HK-2 (cell line): ENCODE results near the gene RNF144B.
"Not testable (repeated sequence)": the region's sequence is repeated elsewhere in the genome, so short reads cannot be mapped to it uniquely, and the experiment has no call there.

Experiments
- DNase-seq: peaks from one replicate; pipeline ENCODE4 v3.0.0-alpha.2; 2018; ENCODE audit not compliant: unreplicated experiment

The RNF144B gene

DNA sequence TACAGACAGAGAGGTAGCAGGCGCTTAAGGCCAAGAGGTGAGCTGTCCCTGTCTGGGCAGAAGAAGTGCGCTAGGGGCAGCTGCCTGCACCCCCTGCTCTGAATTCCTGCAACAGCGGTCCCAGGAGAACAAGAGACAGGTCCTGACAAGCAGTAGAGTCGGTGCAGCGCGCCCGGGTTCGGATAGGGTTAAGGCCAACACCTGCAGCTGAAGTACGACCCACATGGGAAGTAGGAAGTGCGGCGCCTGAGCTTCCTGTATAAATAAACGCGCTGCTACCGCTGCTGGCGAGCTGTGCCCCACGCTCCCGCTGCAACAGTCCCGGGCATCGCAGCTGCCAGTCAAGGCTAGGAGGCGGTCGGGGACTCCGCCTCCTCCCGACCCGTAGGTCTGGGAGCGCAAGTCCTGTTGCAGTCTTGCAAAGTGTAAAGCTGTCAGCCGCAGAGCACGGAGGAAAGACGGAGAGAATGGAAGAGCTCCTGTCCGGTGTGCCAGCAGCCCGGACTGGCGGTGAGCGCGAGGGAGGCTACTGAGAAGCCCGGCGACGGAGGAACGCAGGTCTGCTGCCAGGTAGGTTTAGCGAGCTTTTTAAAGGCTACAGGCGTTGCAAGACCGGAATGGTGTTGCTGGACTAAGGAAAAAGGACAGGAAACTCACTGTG is at the start of gene RNF144B:
RNF144B (plus strand) TSS at position 290 of the 661 bp plus-strand sequence. CDS start 12,185 bp downstream, outside the sequence.
- DNase-seq, result peak; percentile 86

DNA sequence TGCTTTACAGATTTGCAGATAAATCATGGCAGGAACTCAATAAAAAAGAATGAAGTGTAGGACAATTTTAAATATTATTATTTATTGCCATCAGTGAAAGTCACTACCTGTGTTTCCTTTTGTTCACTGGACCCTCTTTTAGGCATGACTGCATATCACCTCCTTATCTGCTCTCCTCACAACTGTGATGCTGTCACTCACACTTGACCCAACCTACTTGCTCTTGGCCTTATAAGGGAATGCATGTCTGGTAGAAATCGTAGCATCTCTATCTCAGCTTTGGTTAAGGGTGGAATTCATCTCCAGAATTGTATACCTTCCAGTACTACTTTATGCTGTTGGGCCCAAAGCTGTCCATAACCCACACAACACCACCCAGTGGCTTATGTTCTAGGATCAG is 47.6 kb upstream of the RNF144B start:
- no peak for DNase-seq

DNA sequence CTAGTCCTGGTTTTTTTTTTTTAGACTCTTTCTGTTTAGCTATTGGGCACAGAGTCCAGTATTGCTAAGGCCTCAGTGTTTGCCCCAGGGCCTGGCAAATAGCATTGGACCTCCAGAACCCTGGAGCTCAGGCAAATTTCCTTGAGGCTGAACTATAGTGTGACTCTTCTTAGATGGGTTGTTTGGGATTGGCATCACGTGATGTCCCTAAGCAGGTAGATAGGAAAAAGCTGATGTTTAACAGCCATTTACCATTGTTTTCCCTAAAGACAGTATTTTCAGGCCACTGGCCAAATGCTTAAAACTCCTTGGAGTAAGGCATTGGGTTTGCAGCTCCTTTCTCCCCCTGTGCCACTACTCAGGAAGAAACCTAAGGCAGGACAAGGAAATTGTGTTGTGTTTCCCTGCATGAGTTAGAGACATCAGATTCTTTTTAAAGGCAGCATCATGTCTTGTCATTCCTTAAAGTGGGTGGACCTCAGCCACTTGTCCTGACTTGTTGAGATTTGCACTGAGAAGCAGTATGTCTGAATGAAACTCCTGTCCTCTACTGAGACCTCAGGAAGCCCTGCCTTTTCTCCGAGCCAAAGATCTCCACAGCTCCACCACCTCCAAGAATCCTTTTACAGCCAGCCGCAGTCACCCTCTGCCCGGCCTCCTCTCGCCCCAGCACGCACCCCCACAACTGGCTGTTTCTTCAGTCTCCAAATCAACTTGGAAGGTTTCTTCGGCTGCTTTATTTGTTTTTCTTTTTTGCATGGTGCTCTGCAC is 46.2 kb upstream of the RNF144B start:
- DNase-seq, result no peak

DNA sequence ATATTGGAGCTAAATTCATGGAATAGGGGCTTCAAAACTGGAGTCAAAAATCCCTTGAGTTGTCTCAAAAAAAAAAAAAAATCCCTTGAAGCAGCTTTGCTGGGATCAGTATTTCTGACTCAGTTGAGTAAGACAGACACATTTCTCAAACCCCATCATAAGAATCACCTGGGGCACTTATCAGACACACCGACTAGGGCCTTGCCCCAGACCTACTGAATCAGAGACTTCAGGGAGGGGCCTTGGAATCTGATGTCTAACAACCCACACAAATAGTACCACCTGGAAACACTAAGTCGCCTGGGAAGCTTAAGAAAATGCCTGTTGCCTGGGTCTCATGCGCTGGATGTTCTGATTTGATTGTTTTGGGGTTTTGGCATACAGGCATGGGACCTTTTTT is 44.9 kb upstream of the RNF144B start:
- no peak for DNase-seq

DNA sequence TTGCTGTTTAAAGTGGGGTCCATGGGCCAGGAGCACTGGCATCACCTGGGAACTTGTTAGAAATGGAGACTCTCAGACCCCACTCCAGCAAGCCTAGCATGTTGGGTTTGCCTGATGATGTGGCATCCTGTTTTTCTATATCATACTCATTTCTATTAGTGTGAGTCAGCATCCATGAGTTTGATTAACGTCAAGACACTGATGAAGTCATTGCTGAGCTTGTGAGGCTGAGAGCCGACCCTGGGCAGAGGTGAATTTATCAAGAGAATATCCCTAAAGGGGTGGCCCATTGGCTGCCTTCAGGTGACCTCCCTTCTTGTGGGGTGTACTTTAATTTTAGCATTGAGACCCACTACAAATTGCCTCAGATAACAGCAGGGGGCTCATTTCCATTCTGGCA is 43.4 kb upstream of the RNF144B start:
- no peak for DNase-seq

DNA sequence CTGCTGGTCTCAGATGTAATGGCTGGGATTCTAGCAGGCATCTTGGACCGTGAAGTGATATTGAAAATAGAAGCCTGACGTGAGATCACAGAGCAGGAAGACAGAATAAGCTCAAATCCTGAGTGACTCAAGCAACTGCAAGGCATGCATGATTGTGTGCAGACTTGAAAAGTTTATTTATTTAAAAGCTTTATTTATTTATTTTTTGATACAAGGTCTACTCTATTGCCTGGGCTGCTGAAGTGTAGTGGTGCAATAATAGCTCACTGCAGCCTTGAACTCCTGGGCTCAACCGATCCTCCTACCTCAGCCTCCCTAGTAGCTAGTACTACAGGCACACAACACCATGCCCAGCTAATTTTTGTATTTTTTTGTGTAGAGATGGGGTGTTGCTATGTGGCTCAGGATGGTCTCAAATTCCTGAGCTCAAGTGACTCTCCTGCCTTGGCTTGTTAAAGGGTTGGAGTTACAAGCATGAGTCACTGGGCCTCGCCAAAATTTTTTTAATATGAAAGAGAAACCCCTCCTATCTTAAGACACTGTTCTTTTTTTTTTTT is 40.1 kb upstream of the RNF144B start:
- DNase-seq, result no peak

DNA sequence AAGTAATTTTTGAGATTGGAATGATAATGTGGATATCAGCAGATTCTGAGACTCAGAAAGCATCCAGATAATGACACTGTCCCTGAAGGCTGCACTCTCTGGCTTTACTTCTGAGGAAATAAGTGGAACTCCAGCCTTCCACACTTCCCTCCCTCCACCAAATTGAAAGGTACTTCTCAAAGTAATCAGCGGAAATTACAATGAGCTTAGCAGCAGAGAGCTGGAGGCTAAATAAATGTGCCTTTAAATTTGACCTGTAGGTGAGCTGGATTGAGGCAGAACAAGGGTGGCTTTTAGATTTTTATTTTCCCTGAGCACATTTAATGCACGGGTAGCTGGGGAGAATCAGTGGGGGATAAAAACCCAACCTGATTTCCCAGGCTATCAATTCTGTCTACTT is 39.3 kb upstream of the RNF144B start:
- no peak for DNase-seq

DNA sequence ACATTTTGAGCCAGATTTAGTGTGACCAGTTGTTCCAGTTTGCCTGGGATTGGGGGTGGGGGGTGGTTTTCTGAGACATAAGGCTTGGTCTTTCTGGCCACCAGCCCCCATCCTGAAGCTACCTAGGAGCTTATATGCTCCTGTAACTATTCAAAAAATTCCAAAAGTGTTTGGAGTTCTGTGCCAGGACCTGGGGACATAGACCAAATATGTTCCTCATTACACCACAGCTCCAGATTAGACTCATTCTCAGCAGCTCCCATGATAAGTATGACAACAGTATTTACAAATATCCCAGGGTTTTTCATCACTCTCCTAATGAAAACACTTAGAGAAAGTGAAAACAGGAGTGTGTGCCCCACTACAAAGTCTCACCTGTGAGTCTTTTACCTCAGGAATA is 37.8 kb upstream of the RNF144B start:
- no peak for DNase-seq

DNA sequence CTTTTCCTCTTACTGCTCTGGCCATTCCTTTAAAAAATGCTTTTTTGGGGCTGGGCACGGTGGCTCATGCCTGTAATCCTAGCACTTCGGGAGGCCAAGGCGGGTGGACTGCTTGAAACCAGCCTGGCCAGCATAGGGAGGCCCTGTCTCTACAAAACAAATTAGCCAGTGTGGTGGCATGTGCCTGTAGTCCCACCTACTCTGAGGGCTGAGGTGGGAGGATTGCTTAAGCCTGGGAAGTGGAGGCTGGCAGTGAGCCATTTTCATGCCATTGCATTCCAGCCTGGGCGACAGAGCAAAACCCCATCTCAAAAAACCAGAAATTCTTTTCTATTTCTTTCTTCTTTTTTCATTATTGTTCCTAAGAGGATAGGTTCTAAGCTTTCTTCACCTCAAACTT is 36.9 kb upstream of the RNF144B start:
- peak; percentile 44 for DNase-seq

DNA sequence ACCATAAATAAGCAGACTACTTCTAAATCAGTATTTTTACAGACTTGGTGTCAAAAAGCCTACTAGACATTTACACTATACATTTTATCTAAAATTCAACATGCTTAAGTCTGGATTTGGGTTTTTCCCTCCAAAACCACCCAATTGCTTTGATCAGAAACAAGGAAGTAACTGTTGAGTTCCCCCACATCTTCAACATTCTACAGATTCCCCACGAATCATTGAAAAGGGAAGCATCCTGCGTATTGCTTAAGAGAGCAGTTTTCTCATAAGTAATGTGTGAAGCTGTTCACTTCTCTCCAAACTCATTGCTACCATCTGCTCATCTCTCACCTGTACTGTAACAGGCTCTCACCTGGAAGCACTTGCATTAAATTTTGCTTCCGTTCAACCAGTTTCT is 36.4 kb upstream of the RNF144B start:
- DNase-seq, result no peak

DNA sequence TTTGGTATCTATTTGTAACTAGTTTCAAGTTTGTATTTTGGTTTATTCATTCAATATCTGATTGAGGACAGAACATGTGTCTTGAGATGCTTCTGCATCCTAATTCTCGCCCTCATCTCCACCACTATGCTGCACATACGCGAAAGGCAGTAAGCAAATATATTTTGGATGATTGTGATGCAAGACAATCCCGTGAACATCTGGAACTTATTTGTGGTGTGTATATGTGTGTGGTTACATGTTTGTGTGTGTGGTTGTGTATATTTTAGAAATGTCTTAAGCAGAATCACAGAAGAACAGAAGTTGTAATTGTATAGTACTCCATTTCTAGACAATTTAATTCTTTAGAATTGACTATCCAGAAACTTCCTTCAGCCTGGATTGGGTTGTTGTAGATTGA is 35.1 kb upstream of the RNF144B start:
- DNase-seq, result no peak

DNA sequence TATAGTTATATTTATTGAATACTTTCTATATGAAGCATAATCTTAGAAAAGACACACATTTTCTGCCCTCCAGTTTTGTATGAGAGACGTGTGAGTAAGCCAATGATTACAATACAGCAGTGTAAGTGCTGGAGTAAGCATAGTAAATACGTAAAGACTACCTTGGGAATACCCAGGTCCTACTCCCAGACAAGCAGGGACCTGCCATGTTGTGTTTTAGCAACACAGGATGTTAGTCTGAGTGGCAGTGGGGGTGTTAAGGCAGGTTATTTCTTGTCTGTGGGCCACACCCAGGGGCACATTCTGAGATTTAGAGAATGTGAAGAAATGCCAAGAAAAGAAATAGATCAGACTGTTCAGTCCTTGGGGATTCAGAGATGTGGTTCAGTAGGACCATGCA is 34.3 kb upstream of the RNF144B start:
- no peak for DNase-seq

DNA sequence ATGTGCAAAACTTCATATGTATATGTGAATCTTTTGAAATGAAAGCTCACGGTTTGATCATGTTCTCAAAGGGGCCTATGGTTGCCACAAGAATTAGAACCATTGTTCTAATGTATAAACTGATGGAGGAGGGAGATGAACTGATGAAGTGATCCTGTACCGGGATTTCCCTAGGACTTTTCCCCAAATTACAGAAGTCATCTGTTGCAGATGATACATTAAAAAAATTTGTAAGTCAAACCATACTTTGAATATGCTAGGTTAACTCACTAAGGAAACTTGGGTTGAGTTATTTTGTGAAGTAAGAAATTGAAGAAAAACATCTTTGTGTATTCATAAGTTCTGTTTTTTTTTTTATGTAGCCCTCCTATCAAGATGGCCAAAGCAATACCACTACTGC is 33.9 kb upstream of the RNF144B start:
- no peak for DNase-seq

DNA sequence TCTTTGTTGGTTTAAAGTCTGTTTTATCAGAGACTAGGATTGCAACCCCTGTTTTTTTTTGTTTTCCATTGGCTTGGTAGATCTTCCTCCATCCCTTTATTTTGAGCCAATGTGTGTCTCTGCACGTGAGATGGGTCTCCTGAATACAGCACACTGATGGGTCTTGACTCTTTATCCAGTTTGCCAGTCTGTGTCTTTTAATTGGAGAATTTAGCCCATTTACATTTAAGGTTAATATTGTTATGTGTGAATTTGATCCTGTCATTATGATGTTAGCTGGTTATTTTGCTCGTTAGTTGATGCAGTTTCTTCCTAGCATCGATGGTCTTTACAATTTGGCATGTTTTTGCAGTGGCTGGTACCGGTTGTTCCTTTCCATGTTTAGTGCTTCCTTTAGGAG is 29.6 kb upstream of the RNF144B start:
- not testable (repeated sequence) for DNase-seq

DNA sequence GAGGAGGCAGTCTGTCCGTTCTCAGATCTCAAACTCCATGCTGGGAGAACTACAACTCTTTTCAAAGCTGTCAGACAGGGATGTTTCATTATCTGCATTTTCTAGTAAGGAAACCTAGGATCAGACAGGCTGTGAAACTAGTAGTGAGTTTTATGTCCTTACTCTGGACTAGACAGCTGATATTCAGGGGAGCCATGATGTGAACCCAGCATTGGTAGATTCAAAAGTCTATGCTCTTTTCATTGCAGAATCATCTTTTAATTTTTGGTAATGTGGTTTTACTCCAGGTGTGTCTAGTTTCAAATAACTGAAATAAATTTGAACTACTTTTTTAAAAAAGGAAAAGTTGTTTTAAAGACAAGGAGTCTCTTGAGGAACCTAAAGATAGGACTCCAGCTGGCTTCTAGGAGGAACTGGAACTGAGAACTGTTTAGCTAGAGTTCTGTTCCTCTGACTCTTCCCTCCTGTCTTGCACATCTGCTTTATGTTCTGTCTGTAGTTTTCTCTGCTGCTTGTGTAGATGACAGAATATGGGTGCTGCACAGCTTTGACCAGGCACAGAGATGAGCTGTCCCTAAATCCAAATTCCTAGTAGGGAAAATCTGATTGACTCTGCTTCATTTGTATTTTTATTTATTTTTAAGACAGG is 27.8 kb upstream of the RNF144B start:
- DNase-seq, result no peak

DNA sequence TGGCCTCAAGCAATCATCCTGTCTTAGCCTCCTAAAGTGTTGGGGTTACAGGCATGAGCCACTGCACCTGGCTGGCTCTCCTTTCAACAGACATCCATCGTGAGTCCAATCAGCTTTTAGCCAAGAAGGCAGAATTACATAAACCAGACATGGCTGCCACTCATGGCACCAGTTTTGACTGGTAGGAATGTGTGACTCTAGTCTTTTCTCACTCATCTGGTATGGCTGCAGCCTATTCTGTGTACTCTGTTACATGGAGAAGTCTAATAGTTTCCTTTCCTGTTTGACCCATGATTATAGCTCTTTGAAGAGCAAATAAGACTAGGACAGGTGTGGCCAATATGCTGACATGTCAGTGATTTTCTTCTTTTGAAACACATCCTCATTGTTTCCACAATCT is 27.0 kb upstream of the RNF144B start:
- DNase-seq, result no peak

DNA sequence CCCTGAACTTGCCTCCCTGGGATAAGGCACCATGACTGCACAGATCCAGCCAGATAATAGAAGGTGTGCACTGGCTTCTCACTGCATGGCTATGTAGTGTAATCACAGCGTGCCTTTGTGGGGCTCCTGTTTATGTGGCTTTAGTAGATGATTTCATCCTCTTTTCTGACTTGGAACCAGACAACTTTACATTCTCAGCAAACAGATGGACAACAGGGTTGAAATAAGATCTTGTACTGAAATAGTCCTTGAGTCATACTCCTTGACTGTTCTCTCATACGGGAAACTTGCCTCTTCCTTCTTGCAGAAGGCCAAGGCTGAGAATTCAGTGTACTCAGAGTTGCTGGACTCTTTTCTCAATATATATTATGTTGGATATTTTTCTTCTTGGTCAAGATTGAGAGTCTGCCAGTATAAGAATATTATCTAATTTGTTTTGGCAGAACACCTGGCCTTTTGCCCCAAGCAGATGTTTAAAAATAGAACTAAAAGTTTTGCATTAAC is 25.0 kb upstream of the RNF144B start:
- DNase-seq, result no peak

DNA sequence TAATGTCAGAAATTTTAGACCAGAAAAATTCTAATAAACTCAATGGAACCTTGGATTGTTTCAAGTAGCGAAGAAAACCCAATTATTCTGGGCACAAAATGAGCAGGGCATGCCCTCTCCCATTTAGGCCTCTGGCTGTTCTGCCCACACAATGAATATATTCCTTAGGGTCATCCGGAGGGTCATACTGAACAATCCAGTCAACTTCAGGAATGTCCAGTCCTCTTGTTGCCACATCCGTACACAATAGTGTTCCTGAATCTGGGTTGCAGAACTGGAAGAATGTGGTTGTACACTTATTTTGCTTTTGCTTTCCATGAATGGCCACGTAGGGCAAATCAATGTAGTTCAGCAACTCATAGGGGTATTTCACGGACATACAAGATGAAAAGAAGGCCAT is 23.4 kb upstream of the RNF144B start:
- DNase-seq, result no peak

DNA sequence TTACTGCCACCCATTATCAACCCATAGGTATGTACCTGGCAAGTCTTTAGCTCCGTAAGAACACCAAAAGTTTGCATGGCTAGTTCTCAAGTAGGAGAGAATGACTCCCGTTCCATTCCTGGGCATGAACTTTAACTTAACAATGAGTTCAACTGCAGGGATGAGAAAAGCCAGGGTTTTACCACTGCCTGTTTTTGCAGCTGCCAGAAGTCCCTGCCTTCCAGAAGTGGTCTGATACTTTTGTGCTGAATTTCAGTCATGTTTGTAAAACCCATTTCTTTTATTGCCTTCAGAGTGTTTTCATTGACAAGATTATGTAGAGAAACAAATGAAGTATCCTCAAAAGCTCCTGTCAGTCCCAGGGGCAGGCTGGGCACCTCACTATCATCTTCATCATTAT is 22.6 kb upstream of the RNF144B start:
- DNase-seq, result not testable (repeated sequence)

DNA sequence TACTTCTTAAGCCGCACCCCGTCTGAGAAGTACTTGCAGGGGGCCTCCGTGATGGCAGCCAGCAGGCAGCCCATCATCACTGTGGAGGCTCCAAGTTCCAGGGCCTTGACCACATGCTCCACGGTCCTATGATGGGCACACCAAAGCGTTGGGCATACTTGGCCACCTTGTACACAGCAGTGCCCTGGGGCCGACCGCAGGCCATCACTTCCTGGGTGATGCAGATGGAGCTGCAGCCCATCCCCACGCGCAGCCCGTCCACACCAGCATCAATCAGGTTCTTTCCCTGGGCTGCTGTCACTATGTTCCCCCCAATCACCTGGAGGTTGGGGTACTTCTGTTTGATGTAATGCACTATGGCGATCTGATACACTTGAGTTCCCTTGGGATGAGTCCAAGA is 19.8 kb upstream of the RNF144B start:
- no peak for DNase-seq

DNA sequence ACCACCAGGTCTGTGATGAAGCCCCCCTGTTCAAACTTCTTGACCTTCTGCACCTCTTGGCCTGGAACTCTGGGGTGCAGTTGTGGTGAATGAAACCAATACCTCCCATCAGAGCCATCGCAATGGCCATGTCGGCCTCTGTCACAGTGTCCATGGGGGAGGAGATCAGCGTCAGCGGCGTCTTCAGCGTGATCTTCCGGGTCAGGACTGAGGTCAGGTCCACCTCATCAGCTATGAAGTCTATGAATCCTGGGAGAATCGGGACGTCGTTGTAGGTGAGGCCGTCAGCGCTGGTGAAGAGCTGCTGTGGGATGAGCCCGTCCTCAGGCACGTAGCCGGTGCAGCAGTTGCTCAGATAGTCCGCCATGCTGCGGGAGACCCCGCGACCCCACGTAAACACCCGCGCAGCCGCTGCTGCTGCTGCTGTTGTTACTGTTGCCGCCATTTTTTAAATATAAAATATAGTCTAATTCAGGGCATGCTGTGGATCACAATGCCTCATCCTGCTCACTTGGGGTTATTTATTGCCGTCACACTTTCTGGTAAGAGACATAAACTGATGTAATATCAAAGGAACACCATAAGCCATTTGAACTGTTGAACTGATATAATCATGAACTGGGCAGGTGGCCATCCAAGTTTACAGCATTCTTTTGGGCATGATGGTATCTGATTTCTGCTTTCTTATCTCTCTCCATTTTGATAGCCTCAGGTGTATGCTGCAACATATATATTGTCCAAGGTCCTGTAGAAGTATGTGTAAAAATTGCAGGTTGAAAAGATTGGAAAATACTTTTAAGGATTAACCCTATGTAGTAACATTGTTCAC is 18.7 kb upstream of the RNF144B start:
- no peak for DNase-seq

DNA sequence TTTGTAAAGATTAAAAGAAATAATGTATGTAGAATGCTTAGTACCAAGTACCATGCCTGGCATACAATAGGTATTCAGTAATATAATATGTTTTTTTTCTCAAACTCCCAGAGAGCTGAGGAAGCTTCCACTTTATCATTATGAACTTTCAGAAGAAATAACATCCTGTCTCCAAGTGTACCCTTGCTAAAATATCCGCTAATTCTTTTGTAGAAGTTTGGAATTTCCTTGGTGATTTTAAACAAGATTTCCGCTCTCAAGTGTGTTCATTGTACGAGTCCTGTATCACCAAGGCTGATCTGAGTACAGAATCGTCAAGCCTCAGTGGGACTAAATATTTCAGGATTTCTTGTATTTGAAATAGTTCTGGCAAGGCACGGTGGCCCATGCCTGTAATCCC is 16.1 kb upstream of the RNF144B start:
- no peak for DNase-seq
